ENCODE measurements around the gene CCDC171. TPM values are rescaled to one million over a fixed set of nuclear protein-coding genes. Genes with fewer than 3 reads are reported as not detected.
"Not testable (repeated sequence)": the region's sequence is repeated elsewhere in the genome, so short reads cannot be mapped to it uniquely, and the experiment has no call there.

The CCDC171 gene
- total and polyA plus RNA-seq, 2 experiments from 2014 or later, result 4.4 to 5.1 TPM

GRCh38 chr9:15786616-15787015, 233.8 kb downstream of the CCDC171 start:
- no peaks in the 10 kb centered on the region for H3K36me3 ChIP-seq (ENCODE audit: insufficient read depth)
- no peak overlapping the region for H3K4me3 ChIP-seq
- H3K9me2 ChIP-seq (ENCODE audit: insufficient read depth), result no peaks in the 10 kb centered on the region
- H3K4me1 Mint-ChIP-seq, result no peaks in the 10 kb centered on the region
- no peak overlapping the region for H3K4me3 Mint-ChIP-seq
- no peak overlapping the region for H3K4me2 ChIP-seq
- DNase-seq (ENCODE audit: low spot score) (no peak), ATAC-seq (no peak)
- no peaks in the 10 kb centered on the region for H3F3A ChIP-seq (replicated peaks; ENCODE audit: low read depth)
- no peak overlapping the region for H3K27ac Mint-ChIP-seq
- H3K27ac ChIP-seq (ENCODE audit: low read depth), result no peak overlapping the region
- H3K27me3 Mint-ChIP-seq (ENCODE audit: insufficient read depth, low read depth, poor library complexity), result no peaks in the 10 kb centered on the region
- H3K4me1 ChIP-seq (ENCODE audit: insufficient read depth), result no peaks in the 10 kb centered on the region
- no peak overlapping the region for H2AFZ ChIP-seq
- no peaks in the 10 kb centered on the region for H3K36me3 Mint-ChIP-seq (ENCODE audit: low read depth)
- no peak for TF ChIP-seq POLR2AphosphoS5 (IDR thresholded peaks at IDR 0.05; ENCODE audit: low read depth)
- no peak for TF ChIP-seq JUNB (IDR thresholded peaks at IDR 0.05; ENCODE audit: unreplicated experiment)
- TF ChIP-seq ZNF462 (CRISPR knock-in tag; IDR thresholded peaks at IDR 0.05), result no peak
- TF ChIP-seq CREB1 (CRISPR knock-in tag; IDR thresholded peaks at IDR 0.05; ENCODE audit: low read depth), result no peak
- no peak for TF ChIP-seq CTCF (conservative IDR thresholded peaks at IDR 0.05; ENCODE audit: low read depth in 2 of 2)
- no peak for TF ChIP-seq ZNF114 (CRISPR knock-in tag; IDR thresholded peaks at IDR 0.05)
- no peak for TF ChIP-seq STAT1 (IDR thresholded peaks at IDR 0.05; ENCODE audit: unreplicated experiment)
- H3K9me3 Mint-ChIP-seq, result peaks cover 4% of the 10 kb centered on the region; the same call in 1 of the 3 replicates
- no peaks in the 10 kb centered on the region for H3K27me3 ChIP-seq (ENCODE audit: insufficient read depth)
- H3K79me2 ChIP-seq (replicated peaks; ENCODE audit: insufficient read depth), result no peaks in the 10 kb centered on the region
- H4K20me1 ChIP-seq (replicated peaks; ENCODE audit: insufficient read depth), result no peaks in the 10 kb centered on the region; the same call in 1 of the 2 replicates

- not testable (repeated sequence) for H3K27ac ChIP-seq (ENCODE audit: low read depth); H3K4me2 ChIP-seq; H3K27me3 Mint-ChIP-seq (ENCODE audit: insufficient read depth, low read depth, poor library complexity); H3F3A ChIP-seq (replicated peaks; ENCODE audit: low read depth); H3K27me3 ChIP-seq (ENCODE audit: insufficient read depth); DNase-seq (ENCODE audit: low spot score); H3K4me3 Mint-ChIP-seq; H2AFZ ChIP-seq; ATAC-seq; H3K4me3 ChIP-seq; H4K20me1 ChIP-seq (replicated peaks; ENCODE audit: insufficient read depth); H3K36me3 ChIP-seq (ENCODE audit: insufficient read depth); H3K27ac Mint-ChIP-seq; H3K9me2 ChIP-seq (ENCODE audit: insufficient read depth); H3K4me1 Mint-ChIP-seq; H3K4me1 ChIP-seq (ENCODE audit: insufficient read depth); H3K79me2 ChIP-seq (replicated peaks; ENCODE audit: insufficient read depth)
- Mint-ChIP-seq H3K9me3 (peaks cover 39% of the 10 kb centered on the region), H3K36me3 (ENCODE audit: low read depth) (peaks cover 12% of the 10 kb centered on the region)
These were observed 257.5 kb downstream of the CCDC171 start for GRCh38 chr9:15810219-15810899.

Data from GM23338 (cell line).